ENCODE results near the gene SSTR3.
"Not testable (repeated sequence)": the region's sequence is repeated elsewhere in the genome, so short reads cannot be mapped to it uniquely, and the experiment has no call there.

The SSTR3 gene

DNA sequence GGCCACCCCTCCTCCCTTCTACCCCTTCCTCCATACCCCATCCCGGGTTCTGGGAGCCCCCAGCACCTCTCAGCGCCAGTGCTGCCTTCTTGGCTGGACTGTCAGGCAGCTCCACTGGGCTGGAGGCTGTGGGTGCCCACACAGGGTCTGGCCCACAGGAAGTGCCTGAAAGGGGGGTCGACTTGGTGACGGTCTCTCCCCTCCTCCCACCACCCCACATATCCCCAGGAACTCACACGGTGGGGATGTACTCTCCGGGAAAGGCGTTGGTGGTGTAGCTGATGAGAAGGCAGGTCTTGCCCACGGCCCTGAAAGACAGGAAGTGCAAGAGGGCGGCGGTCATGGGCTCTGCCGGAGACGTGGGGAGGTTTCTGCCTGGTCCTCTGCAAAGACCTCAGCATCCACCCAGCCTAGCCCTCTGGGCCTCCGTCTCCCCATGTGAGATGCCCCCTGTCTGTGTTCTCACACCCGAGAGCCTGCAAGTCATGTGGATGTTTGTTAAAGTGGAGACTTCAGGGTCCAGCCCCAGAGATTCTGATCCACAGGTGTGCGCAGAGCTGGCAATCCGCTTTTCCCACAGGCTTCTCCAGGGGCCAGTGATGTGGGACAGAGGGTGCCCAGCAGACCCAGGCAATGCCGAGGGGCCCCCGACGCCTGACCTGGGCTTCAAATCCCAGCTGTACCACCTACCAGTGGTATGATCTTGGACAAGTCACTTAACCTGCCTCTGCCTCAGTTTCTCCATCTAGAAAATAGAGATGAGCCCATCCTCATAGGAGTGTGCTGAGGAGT lies 29.3 kb upstream of the SSTR3 start:
- peak; percentile 61 to 85 for DNase-seq

DNA sequence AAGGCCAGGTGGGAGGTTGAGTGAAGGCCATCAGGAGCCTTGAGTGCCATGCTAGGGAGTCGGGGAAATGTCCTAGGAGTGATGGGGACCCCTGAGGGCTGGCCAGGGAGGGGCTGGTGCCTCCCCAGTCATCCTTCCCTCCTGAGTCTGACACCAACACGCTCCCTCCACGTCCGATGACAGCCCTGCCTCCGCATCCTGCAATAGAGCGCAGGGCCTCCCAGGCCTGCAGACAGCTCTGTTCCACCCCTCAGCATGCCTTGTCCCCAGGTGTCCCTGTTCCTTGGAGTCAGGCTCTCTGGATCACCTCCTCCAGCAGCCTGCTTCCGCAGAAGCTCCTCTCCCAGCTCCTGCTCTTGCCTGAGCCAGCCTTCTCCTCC lies 28.7 kb upstream of the SSTR3 start:
- no peak for DNase-seq

DNA sequence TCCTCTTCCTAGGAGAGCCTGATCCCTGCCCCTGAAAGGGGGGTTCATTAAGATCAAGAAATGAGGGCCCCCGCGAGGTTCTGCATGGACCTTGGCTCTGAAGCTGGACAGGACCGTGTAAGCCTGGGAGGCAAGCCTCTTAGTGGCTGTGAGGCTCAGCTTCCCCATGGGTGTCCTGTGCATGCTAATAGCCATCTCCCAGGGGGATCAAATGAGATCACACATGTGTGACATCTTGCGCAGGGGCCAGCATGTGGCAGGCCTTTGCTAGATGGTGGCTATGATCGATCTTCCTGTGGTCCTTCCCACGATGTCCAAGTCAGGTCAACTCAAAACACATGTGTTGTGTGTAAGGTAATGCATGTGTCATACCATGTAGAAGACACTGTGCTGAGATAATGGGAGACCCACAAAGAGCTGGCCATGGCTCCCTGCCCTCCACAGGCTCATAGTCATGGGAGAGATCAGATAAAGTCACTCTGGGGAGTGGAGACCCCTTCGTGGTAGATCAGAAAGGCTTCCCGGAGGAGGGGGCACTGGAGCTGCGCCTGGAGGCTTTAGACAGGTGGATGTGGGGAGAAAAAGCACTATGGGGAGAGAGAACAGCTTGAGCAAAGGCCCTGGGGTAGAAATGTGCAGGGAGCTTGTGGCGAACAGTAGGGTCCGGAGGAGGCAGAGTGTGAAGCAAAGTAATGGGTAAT lies 28.1 kb upstream of the SSTR3 start:
- DNase-seq = no peak

GRCh38 chr22:37239336-37240239 lies 27.3 kb upstream of the SSTR3 start:
- DNase-seq = no peak

DNA sequence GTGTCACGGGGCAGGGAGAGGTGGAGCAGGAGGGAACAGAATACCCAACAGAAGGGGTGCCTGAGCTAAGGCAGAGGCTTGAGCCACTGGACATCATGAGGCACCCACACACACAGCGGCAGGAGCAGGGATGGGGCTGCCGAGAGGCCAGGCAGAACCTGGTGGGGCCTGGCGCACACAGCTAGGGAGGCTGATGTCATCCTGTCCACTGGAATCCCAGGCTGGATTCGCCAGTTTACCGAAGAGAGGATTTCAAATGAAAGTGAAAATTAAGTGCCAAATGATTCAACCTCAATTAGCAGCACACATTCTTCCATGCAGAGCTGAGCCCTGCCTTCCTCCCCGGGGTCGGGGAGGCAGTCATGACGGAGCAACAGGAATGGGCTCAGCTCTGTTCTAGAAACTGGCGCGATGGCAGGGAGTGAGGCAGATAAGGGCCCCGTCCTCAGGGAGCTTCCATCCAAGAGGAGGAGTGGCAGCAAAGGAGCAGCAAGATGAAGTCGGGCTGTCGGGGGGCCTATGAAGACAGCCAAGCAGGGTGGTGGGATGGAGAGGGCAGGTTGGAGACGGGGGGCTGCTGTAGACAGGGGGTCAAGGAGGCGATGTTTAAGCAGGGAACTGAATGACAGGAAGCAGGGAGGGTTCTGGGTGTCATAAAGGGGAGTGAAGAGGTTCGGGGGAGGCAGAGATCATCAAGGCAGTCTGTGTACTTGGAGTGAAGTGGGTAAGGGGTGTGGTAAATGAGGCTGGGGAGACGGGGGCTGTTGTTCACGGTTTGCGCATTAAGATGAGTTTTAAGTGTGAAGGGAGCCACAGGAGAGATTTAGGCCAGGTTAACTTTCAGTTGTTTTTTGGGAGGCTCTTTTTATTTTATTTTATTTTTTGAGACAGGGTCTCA lies 25.3 kb upstream of the SSTR3 start:
- peak in 1 of 2 donors; percentile 25 for DNase-seq

DNA sequence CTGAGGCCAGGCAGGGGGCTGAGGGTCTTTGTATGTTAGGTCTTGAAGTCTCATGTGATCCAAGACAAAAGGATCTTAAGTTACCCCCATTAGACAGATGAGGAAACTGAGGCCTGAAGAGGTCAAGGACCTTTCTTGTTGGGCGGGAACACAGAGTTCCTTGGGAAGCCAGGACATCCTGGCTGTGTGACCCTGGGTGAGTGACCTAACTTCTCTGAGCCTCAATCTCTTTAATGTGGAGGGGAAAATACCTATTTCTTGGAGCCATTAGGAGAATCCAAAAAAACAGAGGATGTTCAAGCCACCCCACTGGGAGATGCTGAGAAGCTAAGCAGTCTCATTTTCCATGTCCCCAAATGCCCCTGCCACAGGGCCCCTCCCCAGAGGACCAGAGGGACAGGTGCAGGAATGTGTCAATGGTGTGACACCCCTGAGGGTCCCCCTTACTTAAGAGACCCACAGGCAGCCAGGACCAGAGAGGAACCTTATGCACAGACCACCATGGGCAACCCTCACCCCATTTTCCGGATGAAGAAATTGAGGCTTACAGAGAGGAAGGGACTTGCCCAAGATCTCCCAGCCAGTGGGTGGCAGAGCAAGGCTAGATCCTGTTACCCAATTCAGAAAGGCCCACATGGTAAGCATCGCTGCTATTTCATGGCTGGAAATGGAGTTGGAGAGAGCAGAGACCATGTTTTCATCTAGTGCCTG lies 23.8 kb upstream of the SSTR3 start:
- peak; percentile 85 to 90 for DNase-seq

GRCh38 chr22:37234736-37235711 lies 22.7 kb upstream of the SSTR3 start:
- DNase-seq = no peak

DNA sequence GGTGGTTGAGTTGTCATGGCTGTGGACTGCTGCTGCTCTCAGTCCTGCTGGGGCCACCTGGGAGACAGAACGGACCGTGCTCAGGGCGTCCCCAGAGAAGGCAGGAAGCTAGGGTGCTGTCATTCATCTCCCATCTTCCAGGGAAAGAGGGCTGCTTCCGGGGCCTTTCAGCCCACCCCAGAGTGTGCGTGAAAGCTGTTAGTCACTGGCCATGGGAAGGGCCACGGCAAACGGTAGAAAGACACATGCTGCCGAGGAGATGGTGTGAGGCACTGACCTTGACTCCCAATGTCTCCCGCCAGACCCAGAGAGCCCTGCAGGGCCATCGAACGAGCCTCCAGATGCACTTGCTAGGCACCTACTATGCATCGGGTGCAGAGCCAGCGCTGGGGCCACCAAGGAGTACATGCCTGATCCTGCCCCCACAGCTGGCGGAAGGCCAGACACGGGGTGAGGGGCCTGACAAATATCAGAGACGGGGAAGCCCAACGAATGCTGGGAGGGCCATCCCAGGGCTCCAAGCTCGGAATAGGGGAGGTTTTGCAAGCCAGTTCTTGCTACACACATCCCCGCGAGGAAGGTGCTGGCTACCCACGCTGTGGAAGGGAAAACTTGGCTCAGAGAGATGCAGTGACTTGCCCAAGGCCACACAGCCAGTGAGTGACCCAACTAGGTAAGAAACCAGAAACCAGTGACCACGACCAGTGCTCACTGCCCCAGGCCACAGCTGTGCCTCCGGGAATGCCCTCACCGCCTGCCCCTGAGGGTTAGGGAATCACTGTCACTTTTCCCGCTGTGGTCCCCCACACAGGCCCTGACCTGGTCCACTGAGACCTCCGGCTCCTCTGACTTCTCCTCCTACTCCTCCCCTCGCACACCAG lies 21.7 kb upstream of the SSTR3 start:
- DNase-seq = peak; percentile 39 to 77

DNA sequence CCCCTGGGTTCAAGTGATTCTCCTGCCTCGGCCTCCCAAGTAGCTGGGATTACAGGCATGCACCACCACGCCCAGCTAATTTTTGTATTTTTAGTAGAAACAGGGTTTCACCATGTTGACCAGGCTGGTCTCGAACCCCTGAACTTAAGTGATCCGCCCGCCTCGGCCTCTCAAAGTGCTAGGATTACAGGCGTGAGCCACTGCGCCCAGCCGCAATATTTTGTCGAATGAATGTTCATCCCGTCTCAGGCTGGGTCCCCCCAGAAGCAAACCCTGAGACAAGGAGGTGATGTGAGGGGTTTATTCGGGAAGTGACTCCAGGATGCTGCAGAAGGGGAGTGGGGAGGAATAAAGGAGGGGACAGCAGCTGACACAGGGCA lies 21.1 kb upstream of the SSTR3 start:
- DNase-seq = not testable (repeated sequence)

DNA sequence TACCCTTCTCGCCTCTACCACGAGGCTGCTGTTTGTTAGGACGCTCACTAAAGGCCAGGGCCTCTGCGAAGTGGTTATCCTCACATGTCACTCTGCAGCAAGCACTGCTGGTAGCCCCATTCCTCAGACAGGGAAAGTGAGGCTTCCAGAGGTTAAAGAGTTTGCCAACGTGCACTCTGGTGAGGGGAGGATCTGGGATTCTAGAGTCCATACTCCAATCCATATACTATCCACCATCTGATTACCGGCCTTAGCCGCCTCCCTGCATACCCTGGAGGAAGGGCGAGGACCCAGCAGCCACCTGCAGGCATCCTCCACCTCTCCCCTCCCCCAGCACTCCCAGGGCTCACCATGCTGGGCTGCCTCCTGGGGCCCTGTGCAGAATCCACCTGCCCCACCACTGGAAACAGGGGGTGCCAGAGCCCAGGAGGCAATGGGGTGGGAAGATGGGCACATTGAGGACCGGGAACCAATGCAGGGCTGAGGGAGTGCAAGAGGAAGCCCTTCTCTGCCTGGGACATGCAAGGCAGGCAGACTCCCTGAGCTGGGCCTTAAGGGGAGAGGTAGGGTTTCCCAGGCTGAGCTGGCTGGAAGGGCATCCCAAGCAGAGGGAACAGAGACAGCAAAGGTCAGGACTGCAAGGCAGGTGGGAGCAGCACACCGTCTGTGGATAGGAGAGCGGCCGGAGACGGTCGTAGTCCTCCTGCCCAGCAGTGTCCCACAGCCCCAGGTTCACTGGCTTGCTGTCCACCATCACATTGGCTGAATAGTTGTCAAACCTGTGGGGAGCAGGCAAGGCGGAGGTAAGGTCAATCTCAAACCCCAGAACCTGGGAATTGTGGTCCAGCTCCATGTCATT lies 20.1 kb upstream of the SSTR3 start:
- DNase-seq = no peak

- DNase-seq = no peak
These were observed 19.3 kb upstream of the SSTR3 start for GRCh38 chr22:37231406-37232139.

DNA sequence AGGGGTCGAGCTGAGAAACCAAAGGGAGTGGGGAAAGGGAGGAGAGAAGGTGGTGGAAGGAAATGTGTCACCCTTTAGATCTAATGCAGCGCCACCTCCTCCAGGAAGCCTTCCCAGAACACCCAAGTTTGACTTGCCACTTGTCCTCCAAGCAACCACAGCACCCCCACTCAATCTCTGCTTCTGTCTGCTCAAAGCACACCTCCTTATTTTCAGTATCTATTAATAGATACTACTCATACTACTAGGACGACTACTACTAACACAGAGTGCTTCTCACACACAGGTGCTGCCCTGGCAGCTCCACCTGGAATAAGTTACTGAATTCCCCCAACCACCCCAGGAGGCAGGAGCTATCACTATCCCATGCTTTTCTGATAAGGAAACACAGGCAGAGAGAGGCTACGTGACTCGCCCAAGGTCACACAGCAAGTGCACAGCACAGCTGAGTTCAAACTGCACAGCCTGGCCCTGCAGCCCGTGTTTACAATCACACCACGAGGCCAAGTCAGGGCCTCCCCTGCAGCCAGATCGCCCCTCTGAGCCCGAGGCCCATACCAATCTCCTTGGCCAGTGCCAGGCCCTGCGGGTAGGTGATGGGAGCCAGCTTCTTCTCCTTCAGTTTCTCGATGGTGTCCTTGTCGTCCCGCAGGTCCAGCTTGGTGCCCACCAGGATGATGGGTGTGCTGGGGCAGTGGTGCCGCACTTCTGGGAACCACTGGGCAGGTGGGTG lies 18.6 kb upstream of the SSTR3 start:
- DNase-seq = no peak

GRCh38 chr22:37229805-37230672 lies 17.8 kb upstream of the SSTR3 start:
- peak; percentile 74 for DNase-seq

GRCh38 chr22:37229012-37229804 lies 16.9 kb upstream of the SSTR3 start:
- no peak for DNase-seq

All from inflammatory macrophage treated with lipopolysaccharide for 1 hour (primary cell).